Measurements from ENCODE around the gene MYO7A. TPM values are rescaled to one million over a fixed set of nuclear protein-coding genes. Genes with fewer than 3 reads are reported as not detected.

The MYO7A gene
- total RNA-seq, 2 donors from 2014 or later = 3.1 to 102 TPM

GRCh38 chr11:77112641-77113381, 15.2 kb upstream of the MYO7A start:
- no peaks in the 10 kb centered on the region for H3K27me3 ChIP-seq (replicated peaks; ENCODE audit: insufficient read depth)
- no peak for DNase-seq (ENCODE audit: low spot score)
- no peaks in the 10 kb centered on the region for H3K9me3 ChIP-seq
- no peak overlapping the region for H3K27ac ChIP-seq
- no peaks in the 10 kb centered on the region for H3K36me3 ChIP-seq
- 85% methylated on average over 20 of the region's 20 CpGs for WGBS
- H3K4me1 ChIP-seq (replicated peaks) = no peaks in the 10 kb centered on the region
- intact Hi-C loops (cut with DNase I) = no loop called here
- H3K4me3 ChIP-seq = no peak overlapping the region
- no peak for TF ChIP-seq CTCF (IDR thresholded peaks at IDR 0.05)
- no peak for TF ChIP-seq POLR2AphosphoS5 (IDR thresholded peaks at IDR 0.05)
- TF ChIP-seq POLR2A (IDR thresholded peaks at IDR 0.05) = no peak

GRCh38 chr11:77113382-77114088, 14.5 kb upstream of the MYO7A start:
- no peaks in the 10 kb centered on the region for H3K36me3 ChIP-seq
- TF ChIP-seq POLR2AphosphoS5 (IDR thresholded peaks at IDR 0.05) = no peak
- peak in 3 of 4 experiments; percentile 21 to 36 (median 35) for TF ChIP-seq CTCF (IDR thresholded peaks at IDR 0.05)
- no peak for TF ChIP-seq POLR2A (IDR thresholded peaks at IDR 0.05)
- DNase-seq (ENCODE audit: low spot score) = no peak
- H3K4me3 ChIP-seq = no peak overlapping the region
- H3K9me3 ChIP-seq = no peaks in the 10 kb centered on the region
- no peak overlapping the region for H3K27ac ChIP-seq
- 68% methylated on average over 8 of the region's 8 CpGs for WGBS
- H3K4me1 ChIP-seq (replicated peaks) = no peaks in the 10 kb centered on the region
- intact Hi-C loops (cut with DNase I) = no loop called here
- H3K27me3 ChIP-seq (replicated peaks; ENCODE audit: insufficient read depth) = no peaks in the 10 kb centered on the region

- Histone ChIP-seq H3K36me3 (no peaks in the 10 kb centered on the region), H3K4me3 (no peak overlapping the region), H3K27ac (no peak overlapping the region), H3K9me3 (no peaks in the 10 kb centered on the region), H3K27me3 (replicated peaks; ENCODE audit: insufficient read depth) (no peaks in the 10 kb centered on the region), H3K4me1 (replicated peaks) (no peaks in the 10 kb centered on the region)
- no peak for TF ChIP-seq POLR2AphosphoS5 (IDR thresholded peaks at IDR 0.05)
- no peak for TF ChIP-seq POLR2A (IDR thresholded peaks at IDR 0.05)
- no peak for TF ChIP-seq CTCF (IDR thresholded peaks at IDR 0.05)
- intact Hi-C loops (cut with DNase I) = no loop called here
- DNase-seq (ENCODE audit: low spot score) = no peak
- WGBS = 96% methylated on average over 13 of the region's 13 CpGs
These were observed 14.0 kb upstream of the MYO7A start for GRCh38 chr11:77114089-77114463.

GRCh38 chr11:77115181-77115611, 12.8 kb upstream of the MYO7A start:
- no peak overlapping the region for H3K27ac ChIP-seq
- intact Hi-C loops (cut with DNase I) = no loop called here
- no peak overlapping the region for H3K4me3 ChIP-seq
- no peaks in the 10 kb centered on the region for H3K4me1 ChIP-seq (replicated peaks)
- peaks cover 0 to 3% of the 10 kb centered on the region in 2 donors for H3K36me3 ChIP-seq
- no peak for DNase-seq (ENCODE audit: low spot score)
- TF ChIP-seq POLR2AphosphoS5 (IDR thresholded peaks at IDR 0.05) = no peak
- TF ChIP-seq POLR2A (IDR thresholded peaks at IDR 0.05) = no peak
- no peak for TF ChIP-seq CTCF (IDR thresholded peaks at IDR 0.05)
- H3K9me3 ChIP-seq = no peaks in the 10 kb centered on the region
- 95% methylated on average over 16 of the region's 16 CpGs for WGBS
- no peaks in the 10 kb centered on the region for H3K27me3 ChIP-seq (replicated peaks; ENCODE audit: insufficient read depth)
